ENCODE data around the gene RRP7A. TPM values are rescaled to one million over a fixed set of nuclear protein-coding genes. Genes with fewer than 3 reads are reported as not detected.

RRP7A gene
- total and polyA plus RNA-seq, 10 of the 15 experiments (the other 5 are each of a cell fraction or from before 2014, with no cell fraction given) = 2.9 to 114 (median 43.8) TPM

- WGBS (ENCODE audit: insufficient coverage, insufficient replicate concordance, low lambda C conversion rate, missing lambda C conversion rate) = 80% methylated on average over 5 of the region's 5 CpGs
- H3K27me3 ChIP-seq (replicated peaks in 1 of 2; ENCODE audit: control insufficient read depth in 2 of 2, insufficient read depth in 2 of 2, low read length in 1 of 2) = no peaks in the 10 kb centered on the region
- peaks cover 12% of the 10 kb centered on the region for H3K4me1 ChIP-seq (ENCODE audit: control insufficient read depth, insufficient read depth, low read length)
- H3K27ac ChIP-seq (ENCODE audit: control insufficient read depth, insufficient read depth) = peak overlapping the region; percentile 1; the same call in 1 of the 2 replicates
- H2AFZ ChIP-seq (ENCODE audit: control insufficient read depth, low read depth, low read length) = no peak overlapping the region
- H3K36me3 ChIP-seq (ENCODE audit: control insufficient read depth in 2 of 2, insufficient read depth in 2 of 2, low read length in 1 of 2) = no peaks in the 10 kb centered on the region
- H3K9me3 ChIP-seq (replicated peaks; ENCODE audit: control insufficient read depth, insufficient read depth, low read length) = no peaks in the 10 kb centered on the region
- H3K79me2 ChIP-seq (ENCODE audit: control insufficient read depth, insufficient read depth, low read length) = no peaks in the 10 kb centered on the region
- intact Hi-C loops (cut with micrococcal nuclease; ENCODE audit: unreplicated experiment) = no loop called here
- ChIA-PET SMC1A (ENCODE audit: uncharacterized antibody, unreplicated experiment) (interaction anchor here (1.7 kb wide), 1 partner anchor 592 kb away, joined by 3 read pairs; no protein-coding TSS in a partner anchor), CTCF (interaction anchor here (1.3 kb wide), 1 partner anchor 47 kb away, joined by 5 read pairs; no protein-coding TSS in a partner anchor), RAD21 (ENCODE audit: unreplicated experiment) (interaction anchor here (0.6 kb wide), 1 partner anchor 17 kb away, joined by 3 read pairs; no protein-coding TSS in a partner anchor), POLR2A (interaction anchor here (0.6 kb wide), 1 partner anchor 313 kb away, joined by 3 read pairs; no protein-coding TSS in a partner anchor)
- no peak for DNase-seq (ENCODE audit: low read depth, low spot score)
- no TSS peak for BruUV-seq (replicated peaks)
- in situ Hi-C loops (cut with MboI) = no loop called here
- H3K9ac ChIP-seq (ENCODE audit: control insufficient read depth, insufficient read depth, low read length) = no peak overlapping the region
- no peak for ATAC-seq
- H4K20me1 ChIP-seq (ENCODE audit: control insufficient read depth, insufficient read depth) = no peaks in the 10 kb centered on the region
- FAIRE-seq = no peak
- no peak overlapping the region for H3K4me3 ChIP-seq
- peak overlapping the region; percentile 4; the same call in 1 of the 2 replicates for H3K4me2 ChIP-seq (ENCODE audit: control insufficient read depth, insufficient read depth)
- no peak for TF ChIP-seq BCLAF1 (IDR thresholded peaks at IDR 0.05)
- no peak for TF ChIP-seq PAX5 (IDR thresholded peaks at IDR 0.05; ENCODE audit: borderline replicate concordance, low read depth, low read length)
Measured at GRCh38 chr22:42561856-42562255, 42.3 kb upstream of the RRP7A start.

GRCh38 chr22:42560781-42561180 is 41.2 kb upstream of the RRP7A start:
- WGBS (ENCODE audit: insufficient coverage, insufficient replicate concordance, low lambda C conversion rate, missing lambda C conversion rate) = 59% methylated on average over 7 of the region's 7 CpGs
- in situ Hi-C loops (cut with MboI) (no loop called here), intact Hi-C loops (cut with micrococcal nuclease; ENCODE audit: unreplicated experiment) (no loop called here)
- ChIA-PET CTCF (interaction anchor here (0.6 to 1.6 kb wide), 7 partner anchors 8 to 53 kb away, joined by 3 to 5 read pairs (median 4); partner anchors contain the start of gene POLDIP3), RAD21 (ENCODE audit: unreplicated experiment) (no interaction called here), SMC1A (ENCODE audit: uncharacterized antibody, unreplicated experiment) (no interaction called here), POLR2A (no interaction called here)
- Histone ChIP-seq H4K20me1 (ENCODE audit: control insufficient read depth, insufficient read depth) (no peaks in the 10 kb centered on the region), H2AFZ (ENCODE audit: control insufficient read depth, low read depth, low read length) (no peak overlapping the region), H3K4me3 (no peak overlapping the region), H3K79me2 (ENCODE audit: control insufficient read depth, insufficient read depth, low read length) (no peaks in the 10 kb centered on the region), H3K27me3 (replicated peaks in 1 of 2; ENCODE audit: control insufficient read depth in 2 of 2, insufficient read depth in 2 of 2, low read length in 1 of 2) (no peaks in the 10 kb centered on the region), H3K4me2 (ENCODE audit: control insufficient read depth, insufficient read depth) (no peak overlapping the region), H3K4me1 (ENCODE audit: control insufficient read depth, insufficient read depth, low read length) (peaks cover 12% of the 10 kb centered on the region), H3K9ac (ENCODE audit: control insufficient read depth, insufficient read depth, low read length) (no peak overlapping the region), H3K9me3 (replicated peaks; ENCODE audit: control insufficient read depth, insufficient read depth, low read length) (no peaks in the 10 kb centered on the region), H3K27ac (ENCODE audit: control insufficient read depth, insufficient read depth) (no peak overlapping the region), H3K36me3 (ENCODE audit: control insufficient read depth in 2 of 2, insufficient read depth in 2 of 2, low read length in 1 of 2) (no peaks in the 10 kb centered on the region)
- no TSS peak for BruUV-seq (replicated peaks)
- no peak for FAIRE-seq
- DNase-seq (ENCODE audit: low read depth, low spot score) = no peak
- peak; percentile 65 for ATAC-seq
- peak; percentile 28 to 53 (median 45); a peak in 5 of 6 replicates for TF ChIP-seq CTCF (IDR thresholded peaks at IDR 0.05 in 2 of 3, conservative IDR thresholded peaks at IDR 0.05 in 1 of 3; ENCODE audit: control insufficient read depth in 2 of 3, extremely low read depth in 1 of 3, insufficient read depth in 1 of 3, low read depth in 3 of 3, low read length in 3 of 3)
- no peak for TF ChIP-seq MEF2B (IDR thresholded peaks at IDR 0.05; ENCODE audit: partially characterized antibody, poor library complexity, severe bottlenecking)
- peak; percentile 45 for TF ChIP-seq RAD21 (IDR thresholded peaks at IDR 0.05; ENCODE audit: insufficient read depth, low read depth, low read length)
- no peak for TF ChIP-seq CHD4 (IDR thresholded peaks at IDR 0.05)
- no peak for TF ChIP-seq STAT3 (IDR thresholded peaks at IDR 0.05; ENCODE audit: low read depth, low read length)
- TF ChIP-seq JUNB (IDR thresholded peaks at IDR 0.05) = no peak
